Smooth muscle cell (in vitro differentiated cells): ENCODE results near the gene SLC2A1. TPM values are rescaled to one million over a fixed set of nuclear protein-coding genes. Genes with fewer than 3 reads are reported as not detected.
A peak's percentile ranks its signal among the peaks of the same experiment; 100 is the strongest.
"Not testable (repeated sequence)": the region's sequence is repeated elsewhere in the genome, so short reads cannot be mapped to it uniquely, and the experiment has no call there.

Source experiments
- DNase-seq: peaks from one replicate; lab custom pipeline; 2025; ENCODE audit not compliant: unreplicated experiment; lab: John Stamatoyannopoulos, UW
- H2AFZ ChIP-seq: fragments of 200-600 bp; sonication (generic); 2 replicates; pipeline ENCODE4 v1.6.0; 2016; ENCODE audit warnings: antibody characterized with exemption, low read depth, mild to moderate bottlenecking
- H3F3A ChIP-seq: fragments of 200-600 bp; sonication (generic); 2 replicates; pipeline ENCODE4 v1.6.0; 2017; ENCODE audit warnings: antibody characterized with exemption, low read depth
- H3K27ac ChIP-seq: fragments of 200-600 bp; sonication (generic); 2 replicates; pipeline ENCODE4 v1.5.1; 2016; ENCODE audit warnings: low read depth, mild to moderate bottlenecking
- H3K27me3 ChIP-seq: fragments of 200-600 bp; sonication (generic); 2 replicates; pipeline ENCODE4 v1.6.1; 2016; ENCODE audit warnings: low read depth, mild to moderate bottlenecking
- H3K36me3 ChIP-seq: fragments of 200-600 bp; sonication (generic); 2 replicates; pipeline ENCODE4 v1.5.1; 2016; ENCODE audit warnings: low read depth
- H3K4me1 ChIP-seq: fragments of 200-600 bp; sonication (generic); 2 replicates; pipeline ENCODE4 v1.5.1; 2016; ENCODE audit warnings: low read depth
- H3K4me2 ChIP-seq: fragments of 200-600 bp; sonication (generic); 2 replicates; pipeline ENCODE4 v1.6.0; 2016; ENCODE audit warnings: mild to moderate bottlenecking
- H3K4me3 ChIP-seq: fragments of 200-600 bp; sonication (generic); 2 replicates; pipeline ENCODE4 v1.5.1; 2016; ENCODE audit warnings: mild to moderate bottlenecking
- H3K79me2 ChIP-seq: fragments of 200-600 bp; sonication (generic); 2 replicates; pipeline ENCODE4 v1.6.0; 2016; ENCODE audit warnings: low read depth, mild to moderate bottlenecking
- H3K9ac ChIP-seq: fragments of 200-600 bp; sonication (generic); 2 replicates; pipeline ENCODE4 v1.6.0; 2016; ENCODE audit warnings: low read depth
- H3K9me3 ChIP-seq: fragments of 200-600 bp; sonication (generic); replicated peaks from 2 replicates; pipeline ENCODE4 v1.5.1; 2016; ENCODE audit warnings: low read depth
- H4K20me1 ChIP-seq: fragments of 200-600 bp; sonication (generic); 2 replicates; pipeline ENCODE4 v1.6.0; 2016; ENCODE audit warnings: low read depth
- WGBS: methylation state at CpG from one replicate; pipeline ENCODE4 v1.1.7; 2016; ENCODE audit warnings: low lambda C conversion rate; 5-methylcytosine and 5-hydroxymethylcytosine counted together
- polyA plus RNA-seq: library from polyadenylated mRNA; unstranded; fragments of >200 nt; fragmentation: Nextera tagmentation; extraction: Ambion mirVana; gene quantifications from 2 replicates; pipeline ENCODE4 v1.2.1, GENCODE V29; 2016
- total RNA-seq: library from RNA; depleted of rRNA; stranded (reverse); fragments of >200 nt; gene quantifications from 2 replicates; pipeline ENCODE4 v1.2.3, GENCODE V29; 2014
- TF ChIP-seq, protein P1 (sequence below): fragments of 200-600 bp; sonication (generic); IDR thresholded peaks from 2 replicates; pipeline ENCODE4 v1.5.1; 2017; ENCODE audit warnings: borderline replicate concordance, mild to moderate bottlenecking, antibody characterized with exemption; ENCODE audit not compliant: insufficient read depth, poor library complexity, severe bottlenecking

The SLC2A1 gene
- total and polyA plus RNA-seq, 2 experiments from 2014 or later, result 275 to 1,091 TPM

DNA sequence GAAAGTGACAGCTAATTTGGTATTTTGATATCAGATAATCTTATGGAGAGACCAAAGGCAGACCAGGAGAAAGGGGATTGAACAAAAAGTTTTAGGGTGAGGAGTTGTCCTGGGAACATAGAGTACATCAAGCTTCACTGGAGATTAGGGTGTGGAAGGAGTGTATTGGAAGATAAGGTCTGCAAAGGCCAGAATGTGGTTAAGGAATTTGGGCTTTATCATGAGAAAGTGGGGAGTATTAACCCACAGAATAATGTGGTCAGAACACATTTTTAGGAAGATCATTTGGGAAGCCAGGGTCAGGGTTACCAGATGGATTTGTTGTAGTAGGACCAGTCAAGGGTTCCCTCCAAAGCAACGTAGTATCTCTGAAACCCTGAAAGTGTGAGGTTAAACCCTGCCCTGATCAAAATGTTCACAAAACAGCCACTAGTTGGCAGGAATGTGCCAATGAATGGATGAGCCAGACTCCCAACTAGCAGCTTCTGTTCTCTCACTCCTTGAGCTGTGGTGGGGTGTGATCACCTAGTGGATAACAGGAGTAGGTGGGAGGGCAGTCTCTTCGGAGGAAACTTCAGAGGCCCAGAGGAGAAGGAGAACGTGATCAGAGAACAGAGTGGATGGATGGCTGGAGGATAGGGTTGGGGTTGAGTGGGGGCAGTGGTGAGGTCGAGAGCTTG lies 35.8 kb downstream of the SLC2A1 start:
- Histone ChIP-seq H3F3A (peaks cover 15% of the 10 kb centered on the region), H3K4me3 (no peak overlapping the region), H3K79me2 (no peaks in the 10 kb centered on the region), H3K9ac (no peak overlapping the region), H3K27me3 (no peaks in the 10 kb centered on the region), H2AFZ (no peak overlapping the region), H3K4me1 (peaks cover 22% of the 10 kb centered on the region), H3K9me3 (no peaks in the 10 kb centered on the region), H4K20me1 (peaks cover 11% of the 10 kb centered on the region), H3K4me2 (peak overlapping the region; percentile 74), H3K27ac (no peak overlapping the region), H3K36me3 (no peaks in the 10 kb centered on the region)
- no peak for DNase-seq
- WGBS, result 22% methylated on average over 4 of the region's 4 CpGs
- TF ChIP-seq, protein P1, sequence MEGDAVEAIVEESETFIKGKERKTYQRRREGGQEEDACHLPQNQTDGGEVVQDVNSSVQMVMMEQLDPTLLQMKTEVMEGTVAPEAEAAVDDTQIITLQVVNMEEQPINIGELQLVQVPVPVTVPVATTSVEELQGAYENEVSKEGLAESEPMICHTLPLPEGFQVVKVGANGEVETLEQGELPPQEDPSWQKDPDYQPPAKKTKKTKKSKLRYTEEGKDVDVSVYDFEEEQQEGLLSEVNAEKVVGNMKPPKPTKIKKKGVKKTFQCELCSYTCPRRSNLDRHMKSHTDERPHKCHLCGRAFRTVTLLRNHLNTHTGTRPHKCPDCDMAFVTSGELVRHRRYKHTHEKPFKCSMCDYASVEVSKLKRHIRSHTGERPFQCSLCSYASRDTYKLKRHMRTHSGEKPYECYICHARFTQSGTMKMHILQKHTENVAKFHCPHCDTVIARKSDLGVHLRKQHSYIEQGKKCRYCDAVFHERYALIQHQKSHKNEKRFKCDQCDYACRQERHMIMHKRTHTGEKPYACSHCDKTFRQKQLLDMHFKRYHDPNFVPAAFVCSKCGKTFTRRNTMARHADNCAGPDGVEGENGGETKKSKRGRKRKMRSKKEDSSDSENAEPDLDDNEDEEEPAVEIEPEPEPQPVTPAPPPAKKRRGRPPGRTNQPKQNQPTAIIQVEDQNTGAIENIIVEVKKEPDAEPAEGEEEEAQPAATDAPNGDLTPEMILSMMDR, result peak; percentile 51

DNA sequence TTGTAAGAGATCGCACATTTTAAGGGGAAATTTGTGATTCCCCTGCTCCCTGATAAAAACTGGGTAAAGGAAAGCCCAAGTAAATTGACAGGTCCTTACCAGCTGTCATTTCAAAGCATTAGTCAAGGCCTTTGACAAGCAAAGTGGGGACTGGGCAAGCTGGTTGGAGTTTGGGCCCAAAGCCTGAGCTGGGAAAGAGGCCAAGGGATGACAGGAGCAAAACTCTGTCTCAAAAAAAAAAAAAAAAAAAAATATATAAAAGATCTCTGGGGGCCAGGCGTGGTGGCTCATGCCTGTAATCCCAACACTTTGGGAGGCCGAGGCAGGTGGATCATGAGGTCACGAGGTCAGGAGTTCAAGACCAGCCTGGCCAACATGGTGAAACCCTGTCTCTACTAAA lies 36.9 kb downstream of the SLC2A1 start:
- no peak overlapping the region for H2AFZ ChIP-seq
- DNase-seq, result no peak
- H3F3A ChIP-seq, result peaks cover 15% of the 10 kb centered on the region
- no peak overlapping the region for H3K9ac ChIP-seq
- H3K79me2 ChIP-seq, result no peaks in the 10 kb centered on the region
- WGBS, result 96% methylated on average over 4 of the region's 4 CpGs
- no peak overlapping the region for H3K4me2 ChIP-seq
- H3K27me3 ChIP-seq, result no peaks in the 10 kb centered on the region
- no peaks in the 10 kb centered on the region for H3K9me3 ChIP-seq
- H3K27ac ChIP-seq, result no peak overlapping the region
- peaks cover under 1% of the 10 kb centered on the region for H4K20me1 ChIP-seq
- TF ChIP-seq, protein P1, result no peak
- no peak overlapping the region for H3K4me3 ChIP-seq
- H3K4me1 ChIP-seq, result peaks cover 22% of the 10 kb centered on the region
- H3K36me3 ChIP-seq, result no peaks in the 10 kb centered on the region

DNA sequence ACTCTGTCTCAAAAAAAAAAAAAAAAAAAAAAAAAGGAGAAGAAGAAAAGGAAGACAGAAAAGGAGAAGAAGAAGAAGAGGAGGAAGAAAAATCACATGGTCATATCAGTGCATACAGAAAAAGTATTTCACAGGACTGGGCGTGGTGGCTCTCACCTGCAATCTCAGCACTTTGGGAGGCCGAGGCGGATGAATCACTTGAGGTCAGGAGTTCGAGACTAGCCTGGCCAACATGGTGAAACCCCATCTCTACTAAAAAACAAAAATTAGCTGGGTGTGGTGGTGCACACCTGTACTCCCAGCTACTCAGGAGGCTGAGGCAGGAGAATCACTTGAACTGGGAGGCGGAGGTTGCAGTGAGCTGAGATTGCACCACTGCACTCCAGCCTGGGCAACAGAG lies 39.0 kb downstream of the SLC2A1 start:
- H3K79me2 ChIP-seq, H3K9ac ChIP-seq, DNase-seq, H3K36me3 ChIP-seq, H3K27me3 ChIP-seq, H4K20me1 ChIP-seq, H3F3A ChIP-seq, H3K4me3 ChIP-seq, H3K4me1 ChIP-seq, H3K9me3 ChIP-seq, H3K27ac ChIP-seq, H2AFZ ChIP-seq, H3K4me2 ChIP-seq: not testable (repeated sequence)
- 96% methylated on average over 5 of the region's 5 CpGs for WGBS

DNA sequence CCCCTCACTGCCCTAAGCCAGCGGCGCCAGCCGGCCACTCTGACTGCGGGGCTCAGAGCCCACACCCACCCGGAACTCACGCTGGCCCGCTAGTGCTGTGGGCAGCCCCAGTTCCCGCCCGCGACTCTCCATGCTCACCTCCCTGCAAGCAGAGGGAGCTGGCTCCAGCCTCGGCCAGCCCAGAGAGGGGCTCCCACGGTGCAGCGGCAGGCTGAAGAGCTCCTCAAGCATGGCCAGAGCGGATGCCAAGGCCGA lies 41.5 kb downstream of the SLC2A1 start:
- no peak overlapping the region for H2AFZ ChIP-seq
- no peak overlapping the region for H3K27ac ChIP-seq
- no peaks in the 10 kb centered on the region for H3K4me1 ChIP-seq
- H3K9me3 ChIP-seq, result no peaks in the 10 kb centered on the region
- H3K9ac ChIP-seq, result no peak overlapping the region
- no peaks in the 10 kb centered on the region for H4K20me1 ChIP-seq
- no peak for DNase-seq
- TF ChIP-seq, protein P1, result no peak
- no peaks in the 10 kb centered on the region for H3K27me3 ChIP-seq
- H3K4me3 ChIP-seq, result no peak overlapping the region
- no peak overlapping the region for H3K4me2 ChIP-seq
- WGBS, result 98% methylated on average over 15 of the region's 15 CpGs
- no peaks in the 10 kb centered on the region for H3K36me3 ChIP-seq
- no peaks in the 10 kb centered on the region for H3F3A ChIP-seq
- no peaks in the 10 kb centered on the region for H3K79me2 ChIP-seq
